GF-D8 (cell line): Measurements from ENCODE around the gene ZNF785.
A peak's percentile ranks its signal among the peaks of the same experiment; 100 is the strongest.
"Not testable (repeated sequence)": the region's sequence is repeated elsewhere in the genome, so short reads cannot be mapped to it uniquely, and the experiment has no call there.

ENCODE experiments used
- DNase-seq: peaks from one replicate; lab custom pipeline; 2025; lab: John Stamatoyannopoulos, UW

The ZNF785 gene

DNA sequence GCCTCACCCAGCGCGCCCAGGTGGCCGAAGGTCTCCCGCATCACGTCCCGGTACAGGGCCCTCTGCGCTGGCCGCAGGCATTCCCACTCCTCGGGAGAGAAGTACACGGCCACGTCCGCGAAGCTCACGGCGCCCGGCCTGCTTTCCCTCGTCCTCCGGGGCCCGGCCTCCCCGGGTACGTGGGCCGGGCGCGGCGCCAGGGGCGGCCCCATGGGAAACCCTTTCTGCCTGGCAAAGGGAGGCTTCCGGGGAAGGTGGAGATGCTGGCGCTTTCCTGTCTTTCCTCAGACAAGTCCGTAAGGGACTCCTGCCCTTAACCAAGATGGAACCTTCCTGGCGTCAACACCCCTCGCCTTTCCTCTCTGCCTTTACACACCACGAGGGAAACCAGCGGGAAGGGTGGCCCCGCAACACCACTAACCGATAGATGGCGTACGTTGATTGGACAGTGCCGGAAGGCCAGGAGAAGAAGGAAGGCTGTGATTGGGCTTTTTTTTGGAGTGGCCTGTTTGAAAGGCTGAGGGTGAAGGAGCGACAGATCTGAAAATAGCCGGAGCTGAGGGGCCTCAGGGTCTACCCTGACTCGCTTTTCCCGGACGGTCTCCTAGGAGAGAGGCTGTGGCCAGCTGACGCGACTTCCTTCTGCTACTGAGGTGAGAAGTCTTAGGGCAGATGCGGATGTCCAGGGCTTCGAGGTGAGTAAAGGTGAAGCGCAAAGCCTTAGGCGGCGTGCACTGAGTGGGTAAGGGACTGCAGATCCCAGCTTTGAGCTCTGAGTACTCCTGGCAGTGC lies at the start of gene ZNF785:
ZNF785 (minus strand) TSS at position 298 of the 792 bp plus-strand sequence; CDS start at position 212, 86 bp downstream.
- peak; percentile 98 for DNase-seq

DNA sequence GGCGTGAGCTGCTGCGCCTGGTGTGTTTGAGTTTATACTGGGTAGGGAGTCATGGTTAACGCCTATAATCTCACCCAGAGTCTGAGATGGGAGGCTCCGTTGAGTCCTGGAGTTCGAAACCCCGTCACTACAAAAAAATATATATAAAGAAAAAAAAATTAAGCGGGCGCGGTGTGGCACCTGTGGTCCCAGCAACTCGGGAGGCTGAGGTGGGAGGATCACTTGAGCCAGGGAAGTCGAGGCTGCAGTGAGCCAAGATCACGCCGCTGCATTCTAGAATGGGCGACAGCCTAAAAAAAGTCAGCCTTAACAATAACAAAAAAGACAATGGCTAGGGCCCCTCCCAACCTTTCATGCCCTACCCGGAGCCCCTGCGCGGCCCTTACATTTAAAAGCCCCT lies 48.0 kb upstream of the ZNF785 start:
- DNase-seq, result no peak

DNA sequence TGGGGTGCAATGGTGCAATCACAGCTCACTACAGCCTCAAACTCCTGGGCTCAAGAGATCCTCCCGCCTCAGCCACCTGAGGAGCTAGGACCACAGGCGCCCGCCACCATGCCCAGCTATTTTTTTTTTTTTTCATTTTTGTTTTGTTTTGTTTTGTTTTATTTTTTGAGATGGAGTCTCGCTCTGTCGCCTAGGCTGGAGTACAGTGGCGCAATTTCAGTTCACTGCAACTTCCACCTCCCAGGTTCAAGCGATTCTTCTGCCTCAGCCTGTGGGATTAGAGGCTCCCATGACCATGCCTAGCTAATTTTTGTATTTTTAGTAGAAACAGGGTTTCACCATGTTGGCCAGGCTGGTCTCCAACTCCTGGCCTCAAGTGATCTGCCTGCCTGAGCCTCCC lies 47.0 kb upstream of the ZNF785 start:
- not testable (repeated sequence) for DNase-seq

DNA sequence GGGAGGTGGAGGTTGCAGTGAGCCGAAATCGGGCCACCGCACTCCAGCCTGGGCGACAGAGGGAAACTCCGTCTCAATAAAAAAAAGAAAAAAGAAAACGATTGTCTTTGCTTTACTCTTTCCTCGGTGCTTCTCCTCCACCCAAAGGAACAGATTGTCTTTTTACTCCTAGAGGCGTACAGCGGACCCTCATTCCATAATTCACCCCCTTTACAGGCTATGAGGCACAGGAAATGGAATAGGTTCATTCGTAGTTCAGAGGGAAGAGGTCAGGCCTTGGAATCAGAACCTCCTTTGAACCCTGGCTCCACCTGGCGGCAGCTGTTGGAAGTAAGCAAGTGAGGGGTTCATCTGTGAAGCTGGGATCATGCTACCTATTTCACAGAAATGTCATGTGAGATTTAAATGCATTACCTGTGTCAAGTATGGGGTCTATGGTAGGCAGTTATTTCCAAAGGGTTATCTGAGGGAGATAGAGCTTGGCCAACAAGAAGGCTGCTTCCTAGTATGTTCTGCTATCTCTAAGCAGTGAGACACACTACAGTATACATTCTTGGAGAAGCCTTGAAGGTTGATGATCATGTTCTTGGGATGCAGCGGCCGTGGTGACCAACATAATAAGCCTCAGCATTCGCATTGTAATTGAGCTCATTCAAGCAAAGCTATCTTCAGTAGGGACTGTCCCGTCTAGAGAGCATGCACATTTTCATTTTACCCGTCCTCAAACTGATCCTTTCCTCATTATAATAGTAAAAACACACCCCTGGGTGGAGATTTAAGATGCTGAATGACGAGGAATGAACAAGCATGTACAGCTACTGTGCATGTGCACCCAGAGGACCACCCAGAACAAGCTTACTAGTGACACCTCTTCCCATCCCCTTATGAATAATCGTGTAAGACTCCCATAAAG lies 43.4 kb upstream of the ZNF785 start:
- DNase-seq, result peak; percentile 49

DNA sequence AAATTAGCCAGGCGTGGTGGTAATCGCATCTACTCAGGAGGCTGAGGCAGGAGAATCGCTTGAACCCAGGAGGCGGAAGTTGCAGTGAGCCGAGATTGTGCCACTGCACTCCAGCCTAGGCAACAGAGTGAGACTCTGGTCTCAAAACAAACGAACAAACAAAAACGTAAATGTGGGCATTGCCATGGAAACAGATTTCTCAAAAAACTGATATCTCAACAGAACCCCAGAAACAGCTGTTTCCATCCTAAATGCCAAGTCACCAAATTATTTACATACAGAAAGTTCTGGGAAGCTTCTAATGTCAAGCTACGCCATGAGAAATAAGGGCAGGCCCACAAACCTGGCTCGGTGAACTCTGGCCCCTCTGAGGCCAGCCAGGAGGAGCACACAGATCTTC lies 40.7 kb upstream of the ZNF785 start:
- no peak for DNase-seq

DNA sequence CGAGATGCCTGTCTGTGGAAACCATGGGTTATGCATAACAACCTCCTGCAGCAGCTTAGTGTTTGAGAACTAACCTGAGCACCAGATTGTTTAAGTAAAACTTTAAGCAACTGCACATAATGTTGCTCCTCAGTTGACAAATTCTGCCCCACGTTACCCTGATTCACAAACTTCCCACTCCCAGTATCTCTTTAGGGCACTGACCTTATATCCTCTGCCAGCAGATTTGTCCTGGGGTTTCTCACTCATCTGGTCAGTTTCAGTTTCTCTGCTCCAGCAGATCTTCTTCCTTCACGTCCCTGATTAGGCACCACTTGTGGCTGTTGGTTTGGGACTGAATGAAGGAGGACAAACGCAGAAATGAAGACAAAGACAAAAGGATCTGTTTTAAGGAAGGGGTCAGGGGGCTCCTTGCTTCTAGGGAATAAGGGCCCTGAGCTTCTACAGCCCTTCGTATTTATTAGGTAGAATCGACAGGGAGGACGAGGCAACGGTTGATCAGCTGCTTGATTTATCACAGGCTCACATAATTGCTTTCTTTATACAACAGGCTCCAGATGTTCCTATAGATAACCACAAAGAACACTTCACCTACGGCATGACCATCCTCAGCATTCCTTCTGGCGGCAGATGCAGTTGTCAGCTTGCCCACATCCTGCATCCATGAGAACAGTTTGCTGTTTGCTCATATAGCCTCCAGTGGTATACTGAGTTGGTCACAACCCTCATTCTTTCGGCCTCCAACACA lies 38.2 kb upstream of the ZNF785 start:
- no peak for DNase-seq

DNA sequence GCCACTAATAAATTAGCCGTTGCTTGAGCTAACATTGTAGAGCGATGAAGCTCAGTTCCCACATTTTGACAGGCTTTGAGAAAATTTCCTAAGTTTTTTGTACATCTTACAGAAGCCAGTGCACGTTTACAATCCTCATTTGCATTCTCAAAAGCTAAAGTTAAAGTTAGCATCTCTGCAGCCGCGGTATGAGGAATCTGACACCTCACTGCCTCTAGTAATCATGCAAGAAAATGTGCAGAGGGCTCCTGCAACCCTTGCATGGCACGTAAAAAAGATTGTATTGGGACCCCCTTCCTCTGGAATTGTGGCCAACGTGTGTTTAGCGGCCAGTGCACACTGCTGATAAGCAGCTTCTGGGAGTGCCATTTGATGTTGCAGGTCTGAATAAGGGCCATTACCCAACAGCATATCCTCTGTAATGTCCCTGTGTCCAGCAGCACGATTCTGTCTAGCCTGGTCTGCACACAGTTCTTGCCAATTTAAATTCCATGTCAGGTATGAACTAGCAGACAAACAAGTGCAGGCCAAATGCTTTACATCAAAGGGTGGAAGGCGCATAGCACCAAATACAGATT lies 37.0 kb upstream of the ZNF785 start:
- DNase-seq, result no peak

DNA sequence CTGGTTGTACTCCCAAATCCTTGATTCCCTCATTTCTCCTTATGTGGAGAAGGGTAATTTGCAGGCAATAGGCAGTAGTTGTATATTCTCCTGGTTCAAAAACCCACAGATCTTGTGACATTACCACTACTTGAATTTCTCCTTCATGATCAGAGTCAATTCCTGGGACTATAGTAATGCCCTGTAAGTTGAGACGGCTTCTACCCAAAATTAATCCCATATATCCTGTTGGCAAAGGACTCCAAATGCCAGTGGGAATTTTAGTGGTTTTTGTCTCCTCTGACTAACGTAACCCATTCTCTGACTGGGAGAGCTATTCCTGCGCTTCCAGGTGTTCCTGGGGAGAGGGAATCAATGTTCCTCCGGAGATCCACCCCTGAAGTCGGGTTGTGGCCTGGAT lies 36.3 kb upstream of the ZNF785 start:
- DNase-seq, result no peak

DNA sequence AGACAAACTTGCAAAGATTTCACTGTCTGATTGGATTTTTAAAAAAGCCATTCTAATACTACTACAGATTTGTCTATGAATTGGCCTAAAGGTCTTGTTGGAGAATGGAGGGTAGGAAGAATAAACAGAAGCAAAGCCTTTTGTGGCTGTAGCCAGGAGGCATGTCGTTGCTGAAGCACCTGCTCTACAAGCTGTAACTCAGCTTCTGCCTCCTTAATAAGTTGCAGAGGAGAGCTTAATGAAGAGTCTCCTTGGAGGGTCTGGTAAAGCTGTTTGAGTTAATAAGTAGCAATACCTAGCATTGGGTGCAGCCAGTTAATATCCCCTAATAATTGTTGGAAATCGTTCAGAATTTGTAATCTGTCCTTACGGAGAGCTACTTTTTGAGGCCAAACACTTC lies 34.7 kb upstream of the ZNF785 start:
- no peak for DNase-seq

DNA sequence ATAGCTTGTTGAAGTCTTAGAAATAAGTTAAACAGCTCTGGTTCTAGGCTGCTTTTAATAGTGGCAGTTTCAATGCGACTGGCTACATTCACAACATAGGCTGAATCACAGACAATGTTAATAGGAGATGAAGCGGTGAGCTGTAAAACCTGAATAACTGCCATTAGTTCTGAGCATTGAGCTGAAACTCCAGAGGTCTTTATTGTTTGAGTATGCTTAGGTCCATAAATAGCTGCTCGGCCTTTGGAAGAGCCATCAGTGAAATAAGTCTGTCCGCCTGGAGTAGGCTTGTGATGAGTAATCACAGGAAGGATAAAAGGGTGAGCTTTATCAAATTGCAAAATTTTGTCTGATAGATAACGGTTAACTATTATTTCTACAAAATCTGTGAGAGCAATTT lies 34.1 kb upstream of the ZNF785 start:
- no peak for DNase-seq

DNA sequence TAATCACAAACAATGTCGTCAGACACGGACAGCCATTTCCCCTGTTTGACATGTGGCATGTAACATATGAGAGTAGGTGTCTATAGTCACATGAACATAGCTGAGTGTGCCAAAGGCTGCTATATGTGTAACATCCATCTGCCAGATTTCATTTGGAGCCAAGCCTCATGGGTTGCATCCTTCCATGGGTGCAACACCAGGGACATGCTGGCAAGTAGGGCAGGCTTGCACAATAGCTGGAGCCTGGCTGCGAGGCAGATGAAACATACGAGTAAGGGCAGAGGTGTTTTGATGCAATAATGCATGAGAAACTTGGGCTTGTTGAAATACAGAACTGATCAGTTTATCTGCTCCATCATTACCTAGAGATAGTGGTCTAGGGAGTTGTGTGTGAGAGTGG lies 33.7 kb upstream of the ZNF785 start:
- DNase-seq, result no peak

DNA sequence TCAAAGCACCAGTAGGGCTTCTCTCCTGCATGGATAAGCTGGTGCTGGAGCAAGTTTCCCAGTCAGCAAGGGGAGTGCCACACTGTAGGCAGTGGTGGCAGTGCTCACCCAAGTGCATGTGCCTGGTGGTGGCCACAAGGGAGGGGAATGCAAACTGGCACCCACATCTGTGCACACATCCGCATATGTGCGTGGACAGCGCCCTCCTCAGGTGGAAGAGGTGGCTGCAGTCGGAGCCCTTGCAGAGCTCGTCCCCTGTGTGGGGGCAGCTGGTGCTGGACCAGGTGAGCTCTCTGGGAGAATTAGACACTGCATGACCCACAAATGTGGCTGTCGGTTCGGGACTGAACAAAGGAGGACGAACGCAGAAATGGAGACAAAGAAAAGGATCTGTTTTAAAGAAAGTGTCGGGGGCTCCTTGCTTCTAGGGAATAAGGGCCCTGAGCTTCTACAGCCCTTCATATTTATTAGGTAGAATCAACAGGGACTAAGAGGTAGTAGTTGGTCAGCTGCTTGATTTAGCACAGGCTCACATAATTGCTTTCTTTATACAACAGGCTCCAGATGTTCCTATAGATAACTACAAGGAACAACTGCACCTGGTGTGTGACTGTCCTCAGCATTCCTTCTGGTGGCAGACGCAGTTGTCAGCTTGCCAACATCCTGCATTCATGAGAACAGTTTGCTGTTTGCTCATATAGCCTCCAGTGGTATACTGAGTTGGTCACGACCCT lies 30.0 kb upstream of the ZNF785 start:
- DNase-seq, result peak; percentile 25

DNA sequence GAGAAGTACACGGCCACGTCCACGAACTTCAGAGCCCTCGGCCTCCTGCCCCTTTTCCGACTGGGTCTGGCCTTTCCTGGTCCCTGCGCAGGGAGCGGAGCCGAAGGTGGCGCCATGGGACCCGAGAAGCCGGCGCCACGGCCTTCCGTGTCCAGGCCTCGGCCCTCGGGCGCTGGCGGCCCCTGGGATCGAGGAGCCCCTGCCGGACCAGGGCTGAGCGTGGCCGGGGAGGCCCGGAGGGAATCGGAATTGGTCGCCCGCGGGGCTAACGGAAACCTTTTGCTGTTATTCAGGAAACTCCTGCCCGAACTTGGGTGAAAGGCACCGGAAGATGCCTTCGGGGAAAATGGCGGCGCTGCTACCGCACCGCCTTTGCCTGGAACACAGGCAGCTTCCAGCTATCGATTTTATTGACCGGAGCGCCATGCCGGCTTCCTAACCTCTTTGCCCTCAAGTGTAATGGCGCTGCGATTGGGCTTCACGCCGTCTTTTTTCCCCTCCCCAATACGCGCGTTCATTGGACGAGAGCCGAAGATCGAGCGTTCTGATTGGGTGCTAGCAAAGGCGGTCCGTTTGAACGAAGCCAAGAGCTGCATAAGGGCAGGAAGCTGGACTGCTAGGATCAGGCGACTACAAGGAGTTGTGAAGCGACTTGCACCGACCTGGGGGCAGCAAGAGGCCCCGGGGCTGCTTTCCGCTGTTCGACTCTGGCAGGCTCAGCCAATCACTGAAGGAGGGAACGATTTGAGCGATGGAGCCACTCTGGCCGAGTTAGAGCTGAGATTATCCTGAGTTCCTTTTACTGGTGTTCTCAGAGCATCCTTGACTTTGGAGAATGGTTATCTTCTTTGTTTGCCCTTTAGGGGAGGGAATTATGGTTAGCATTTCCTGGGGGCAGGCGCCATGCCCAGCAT lies 24.7 kb upstream of the ZNF785 start, which contains the start of gene ZNF689:
ZNF689 (minus strand) TSS at position 464 of the 914 bp plus-strand sequence; CDS start at position 116, 348 bp downstream.
- DNase-seq, result peak; percentile 90

DNA sequence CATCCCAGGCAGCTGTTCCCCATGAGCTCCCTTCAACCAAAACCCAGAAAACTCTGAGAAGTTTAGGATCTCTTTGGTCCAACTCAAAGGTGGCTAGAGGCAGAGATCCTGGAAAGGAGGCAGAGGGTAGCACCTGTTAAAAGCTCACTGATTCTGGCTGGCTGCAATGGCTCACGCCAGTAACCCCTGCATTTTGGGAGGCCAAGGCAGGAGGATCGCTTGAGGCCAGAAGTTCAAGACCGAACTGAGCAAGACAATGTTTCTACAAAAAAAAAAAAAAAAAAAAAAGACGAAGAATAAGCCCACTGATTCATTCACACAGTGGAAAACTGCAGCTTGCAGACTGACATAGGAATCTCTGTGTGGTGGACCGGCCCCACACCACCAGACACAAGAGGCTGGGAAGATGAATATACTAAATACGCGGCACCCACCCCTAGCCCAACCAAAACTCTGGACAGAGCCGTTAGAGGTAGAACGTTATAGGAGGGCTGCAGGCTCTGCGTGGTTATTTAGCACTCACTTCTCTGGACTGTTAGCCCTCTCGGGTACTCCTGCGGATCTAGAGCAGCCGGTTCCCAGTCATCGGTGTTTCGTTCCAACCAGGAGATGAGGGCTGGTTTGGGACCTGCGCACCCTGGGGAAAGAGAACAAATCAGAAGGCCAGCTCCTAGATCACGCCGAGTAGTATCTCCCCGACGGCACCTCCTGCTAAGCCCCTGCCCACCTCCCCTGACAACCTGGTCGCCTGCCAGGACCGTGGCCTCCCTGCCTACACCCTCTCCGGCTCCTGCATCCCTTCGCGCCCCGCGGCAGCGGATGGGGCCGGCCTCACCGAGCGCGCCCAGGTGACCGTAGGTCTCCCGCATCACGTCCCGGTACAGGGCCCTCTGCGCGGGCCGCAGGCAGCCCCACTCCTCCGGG lies 23.8 kb upstream of the ZNF785 start:
- no peak for DNase-seq

DNA sequence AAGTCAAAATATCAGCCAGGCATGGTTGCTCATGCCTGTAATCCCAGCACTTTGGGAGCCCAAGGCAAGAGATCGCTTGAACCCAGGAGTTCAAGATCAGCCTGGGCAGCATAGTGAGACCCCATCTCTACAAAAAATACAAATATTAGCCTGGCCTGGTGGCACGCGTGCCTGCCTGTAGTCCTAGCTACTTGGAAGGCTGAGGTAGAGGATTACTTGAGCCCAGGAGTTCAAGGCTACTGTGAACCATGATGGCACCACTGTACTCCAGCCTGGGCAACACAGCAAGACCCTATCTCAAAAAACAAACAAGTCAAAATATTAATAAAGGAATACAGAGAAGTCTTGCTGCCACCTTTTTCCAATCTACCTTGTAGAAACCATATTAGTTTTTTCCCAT lies 20.5 kb upstream of the ZNF785 start:
- no peak for DNase-seq

DNA sequence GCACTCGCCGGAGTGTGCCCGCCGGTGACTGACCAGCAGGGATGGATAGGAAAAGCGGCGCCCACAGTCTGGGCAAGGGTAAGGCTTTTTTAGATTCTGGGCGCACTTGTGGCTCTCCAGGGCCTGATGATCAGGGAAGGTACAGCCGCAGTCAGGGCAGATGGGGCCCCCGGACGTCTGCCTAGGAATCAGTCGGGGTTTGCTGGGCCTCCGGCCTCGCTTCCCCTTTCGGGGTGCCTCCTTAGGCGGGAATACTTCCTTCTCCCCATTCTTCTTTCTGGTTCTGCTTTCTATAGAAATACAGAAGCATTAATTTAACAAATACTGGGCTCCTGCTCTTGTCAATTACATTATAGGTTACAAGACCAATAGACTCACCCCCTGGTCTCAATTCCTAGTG lies 19.7 kb upstream of the ZNF785 start:
- no peak for DNase-seq

DNA sequence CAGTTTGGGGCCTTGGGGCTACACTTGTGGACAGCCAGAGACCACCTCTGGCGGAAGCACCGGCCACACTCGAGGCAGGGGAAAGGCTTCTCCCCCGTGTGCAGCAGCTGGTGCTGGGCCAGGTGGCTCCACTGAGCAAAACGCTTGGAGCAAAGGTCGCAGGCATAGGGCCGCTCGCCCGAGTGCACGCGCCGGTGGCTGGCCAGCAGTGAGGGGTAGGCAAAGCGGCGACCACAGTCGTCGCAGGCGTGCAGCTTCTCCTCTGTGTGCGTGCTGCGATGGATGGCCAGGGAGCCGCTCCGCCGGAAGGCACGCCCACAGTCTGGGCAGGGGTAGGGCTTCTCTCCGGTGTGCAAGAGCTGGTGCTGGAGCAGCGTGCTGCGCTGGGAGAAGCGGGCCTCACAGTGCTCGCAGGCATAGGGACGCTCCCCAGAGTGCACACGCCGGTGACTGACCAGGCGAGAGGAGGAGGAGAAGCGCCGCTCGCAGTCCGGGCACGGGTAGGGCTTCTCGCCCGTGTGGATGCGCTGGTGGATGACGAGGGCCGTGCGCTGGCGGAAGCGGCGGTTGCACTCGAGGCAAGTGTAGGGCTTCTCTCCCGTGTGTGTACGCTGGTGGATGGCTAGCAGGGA lies 18.9 kb upstream of the ZNF785 start:
- DNase-seq, result no peak

DNA sequence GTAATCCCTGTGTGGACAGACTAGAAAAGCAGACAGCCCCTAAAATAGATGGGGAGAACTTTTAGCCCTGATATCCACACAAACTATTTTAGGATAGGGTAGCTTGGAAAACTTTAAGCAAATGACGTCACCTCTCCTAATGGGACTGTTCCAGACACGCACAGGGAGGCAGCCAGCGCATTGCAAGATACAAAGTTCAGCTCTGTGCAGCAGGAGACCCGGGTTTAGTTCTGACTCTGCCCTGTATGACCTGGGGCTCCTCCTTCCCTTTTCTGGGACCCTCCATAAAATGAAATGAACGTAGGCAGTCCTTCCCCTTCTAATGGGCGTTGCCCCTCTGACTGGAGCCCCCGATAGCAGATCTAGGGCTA lies 18.4 kb upstream of the ZNF785 start:
- no peak for DNase-seq
